ENCODE data around the gene PCSK7. TPM values are rescaled to one million over a fixed set of nuclear protein-coding genes. Genes with fewer than 3 reads are reported as not detected.

Gene PCSK7
- polyA plus RNA-seq, 1 donor (not counting 4 experiments of a cell fraction or from before 2014, with no cell fraction given), result 32.9 TPM

DNA sequence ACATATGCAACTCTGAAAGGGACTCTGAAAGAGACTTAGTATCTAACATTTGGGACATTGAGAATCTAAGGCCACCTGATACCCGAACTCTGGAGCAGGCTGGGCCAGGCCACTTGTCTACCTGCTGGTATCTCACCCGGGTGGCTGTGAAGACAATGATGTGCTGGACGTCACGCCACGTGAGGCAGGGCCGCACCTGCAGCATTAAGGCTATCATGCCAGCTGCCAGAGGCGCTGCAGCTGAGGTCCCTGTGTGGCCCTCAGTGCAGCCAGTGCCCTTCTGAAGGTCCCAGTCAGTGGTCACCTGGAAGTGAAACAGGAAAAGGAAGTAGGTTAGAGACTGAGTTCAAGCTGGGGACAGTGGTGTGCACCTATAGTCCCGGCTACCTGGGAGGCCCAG, 12.4 kb downstream of the PCSK7 start:
- Histone ChIP-seq H2AFZ (ENCODE audit: control insufficient read depth, low read length) (no peak overlapping the region), H3K36me3 (ENCODE audit: control insufficient read depth in 2 of 2, extremely low read depth in 1 of 2, insufficient read depth in 2 of 2, low read length in 2 of 2) (peaks cover 35 to 57% of the 10 kb centered on the region in 2 experiments), H3K9ac (ENCODE audit: control insufficient read depth, extremely low read depth, insufficient read depth, low read length) (no peak overlapping the region), H4K20me1 (ENCODE audit: control insufficient read depth, extremely low read depth, insufficient read depth, low read length) (no peaks in the 10 kb centered on the region), H3K9me1 (ENCODE audit: control insufficient read depth, extremely low read depth, insufficient read depth, low read length) (peaks cover 2% of the 10 kb centered on the region), H3K9me3 (ENCODE audit: control insufficient read depth, low read depth, low read length) (no peaks in the 10 kb centered on the region), H3K4me3 (ENCODE audit: control insufficient read depth in 2 of 3, extremely low read depth in 1 of 3, insufficient read depth in 2 of 3, low read depth in 1 of 3, low read length in 3 of 3) (no peak overlapping the region), H3K4me2 (ENCODE audit: control insufficient read depth, extremely low read depth, insufficient read depth, low read depth, low read length) (no peak overlapping the region), H3K27ac (ENCODE audit: control insufficient read depth, insufficient read depth, low read length) (no peak overlapping the region), H3K27me3 (ENCODE audit: control insufficient read depth, extremely low read depth, insufficient read depth, low read length) (no peaks in the 10 kb centered on the region), H3K4me1 (ENCODE audit: control insufficient read depth, extremely low read depth, insufficient read depth, low read length) (no peaks in the 10 kb centered on the region), H3K79me2 (ENCODE audit: control insufficient read depth, insufficient read depth, low read length) (no peaks in the 10 kb centered on the region)
- dilution Hi-C loops (cut with MboI; ENCODE audit: extremely low pct_ligation_motif_present, low sequenced_read_pairs), result no loop called here
- TF ChIP-seq, protein P1, sequence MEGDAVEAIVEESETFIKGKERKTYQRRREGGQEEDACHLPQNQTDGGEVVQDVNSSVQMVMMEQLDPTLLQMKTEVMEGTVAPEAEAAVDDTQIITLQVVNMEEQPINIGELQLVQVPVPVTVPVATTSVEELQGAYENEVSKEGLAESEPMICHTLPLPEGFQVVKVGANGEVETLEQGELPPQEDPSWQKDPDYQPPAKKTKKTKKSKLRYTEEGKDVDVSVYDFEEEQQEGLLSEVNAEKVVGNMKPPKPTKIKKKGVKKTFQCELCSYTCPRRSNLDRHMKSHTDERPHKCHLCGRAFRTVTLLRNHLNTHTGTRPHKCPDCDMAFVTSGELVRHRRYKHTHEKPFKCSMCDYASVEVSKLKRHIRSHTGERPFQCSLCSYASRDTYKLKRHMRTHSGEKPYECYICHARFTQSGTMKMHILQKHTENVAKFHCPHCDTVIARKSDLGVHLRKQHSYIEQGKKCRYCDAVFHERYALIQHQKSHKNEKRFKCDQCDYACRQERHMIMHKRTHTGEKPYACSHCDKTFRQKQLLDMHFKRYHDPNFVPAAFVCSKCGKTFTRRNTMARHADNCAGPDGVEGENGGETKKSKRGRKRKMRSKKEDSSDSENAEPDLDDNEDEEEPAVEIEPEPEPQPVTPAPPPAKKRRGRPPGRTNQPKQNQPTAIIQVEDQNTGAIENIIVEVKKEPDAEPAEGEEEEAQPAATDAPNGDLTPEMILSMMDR (optimal IDR thresholded peaks at IDR 0.05 in 1 of 3, IDR thresholded peaks at IDR 0.05 in 1 of 3, conservative IDR thresholded peaks at IDR 0.05 in 1 of 3; ENCODE audit: extremely low read depth in 1 of 3, insufficient read depth in 2 of 3, low read length in 3 of 3), result no peak
- TF ChIP-seq EZH2 (IDR thresholded peaks at IDR 0.05; ENCODE audit: low read length), result no peak
- DNase-seq (ENCODE audit: low read depth, low spot score) (no peak), FAIRE-seq (no peak)

DNA sequence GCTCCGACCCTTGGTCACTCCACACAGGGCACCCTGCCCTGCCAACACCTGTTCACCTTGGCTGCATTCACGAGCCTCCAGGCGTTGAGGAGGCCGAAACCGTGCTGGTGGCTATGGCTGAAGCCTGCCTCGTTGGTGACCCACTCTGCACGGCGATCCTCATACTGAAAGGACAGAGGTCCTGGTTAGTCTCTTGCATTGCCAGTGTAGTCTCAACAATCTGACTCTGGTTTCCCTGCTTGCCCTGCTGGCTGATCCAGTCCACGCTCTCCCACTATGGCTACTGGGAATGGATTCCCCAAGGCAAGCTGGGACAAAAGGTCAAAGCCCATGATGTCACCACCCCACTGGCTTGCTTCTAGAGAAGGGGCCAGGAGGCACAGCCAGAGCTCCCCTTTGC, 12.9 kb downstream of the PCSK7 start:
- no peaks in the 10 kb centered on the region for H3K27me3 ChIP-seq (ENCODE audit: control insufficient read depth, extremely low read depth, insufficient read depth, low read length)
- no peak overlapping the region for H3K9ac ChIP-seq (ENCODE audit: control insufficient read depth, extremely low read depth, insufficient read depth, low read length)
- dilution Hi-C loops (cut with MboI; ENCODE audit: extremely low pct_ligation_motif_present, low sequenced_read_pairs), result no loop called here
- H3K9me1 ChIP-seq (ENCODE audit: control insufficient read depth, extremely low read depth, insufficient read depth, low read length), result peaks cover 2% of the 10 kb centered on the region
- H2AFZ ChIP-seq (ENCODE audit: control insufficient read depth, low read length), result no peak overlapping the region
- peaks cover 35 to 53% of the 10 kb centered on the region in 2 experiments for H3K36me3 ChIP-seq (ENCODE audit: control insufficient read depth in 2 of 2, extremely low read depth in 1 of 2, insufficient read depth in 2 of 2, low read length in 2 of 2)
- DNase-seq (ENCODE audit: low read depth, low spot score), result no peak
- no peak overlapping the region for H3K4me2 ChIP-seq (ENCODE audit: control insufficient read depth, extremely low read depth, insufficient read depth, low read depth, low read length)
- H3K4me1 ChIP-seq (ENCODE audit: control insufficient read depth, extremely low read depth, insufficient read depth, low read length), result no peaks in the 10 kb centered on the region
- H3K9me3 ChIP-seq (ENCODE audit: control insufficient read depth, low read depth, low read length), result no peaks in the 10 kb centered on the region
- no peaks in the 10 kb centered on the region for H3K79me2 ChIP-seq (ENCODE audit: control insufficient read depth, insufficient read depth, low read length)
- H3K4me3 ChIP-seq (ENCODE audit: control insufficient read depth in 2 of 3, extremely low read depth in 1 of 3, insufficient read depth in 2 of 3, low read depth in 1 of 3, low read length in 3 of 3), result no peak overlapping the region
- FAIRE-seq, result no peak
- TF ChIP-seq EZH2 (IDR thresholded peaks at IDR 0.05; ENCODE audit: low read length), result no peak
- TF ChIP-seq, protein P1 (optimal IDR thresholded peaks at IDR 0.05 in 1 of 3, IDR thresholded peaks at IDR 0.05 in 1 of 3, conservative IDR thresholded peaks at IDR 0.05 in 1 of 3; ENCODE audit: extremely low read depth in 1 of 3, insufficient read depth in 2 of 3, low read length in 3 of 3), result no peak
- no peaks in the 10 kb centered on the region for H4K20me1 ChIP-seq (ENCODE audit: control insufficient read depth, extremely low read depth, insufficient read depth, low read length)
- H3K27ac ChIP-seq (ENCODE audit: control insufficient read depth, insufficient read depth, low read length), result no peak overlapping the region

All from keratinocyte (primary cell).